MM.1S (cell line): Measurements from ENCODE around the gene PLEKHA5.

Experiments
- CTCF ChIP-seq: fragments of 300-600 bp; sonication (generic); IDR thresholded peaks from 2 replicates; pipeline ENCODE4 v1.5.1; 2016; ENCODE audit warnings: antibody characterized with exemption, low read length, mixed read lengths
- EZH2 ChIP-seq: fragments of 300-600 bp; sonication (generic); optimal IDR thresholded peaks from 2 replicates; pipeline ENCODE3; 2017; ENCODE audit warnings: low read depth, mild to moderate bottlenecking, antibody characterized with exemption, low read length, mixed read lengths
- EZH2phosphoT487 ChIP-seq: fragments of 300-600 bp; sonication (generic); IDR thresholded peaks from 2 replicates; pipeline ENCODE4 v1.6.1; 2018; ENCODE audit warnings: antibody characterized with exemption, low read length

GRCh38 chr12:19093218-19093617 is 36.3 kb upstream of the PLEKHA5 start:
- TF ChIP-seq CTCF: no peak
- no peak for TF ChIP-seq EZH2phosphoT487
- no peak for TF ChIP-seq EZH2
